B cell (primary cell): ENCODE data around the gene S100A13.
A peak's percentile ranks its signal among the peaks of the same experiment; 100 is the strongest.

Experiments
- EZH2 ChIP-seq: IDR thresholded peaks from 2 replicates; pipeline ENCODE4 v1.6.1; 2012; ENCODE audit warnings: borderline replicate concordance, low read depth, mild to moderate bottlenecking, moderate library complexity, low read length; ENCODE audit not compliant: insufficient read depth, poor library complexity, severe bottlenecking
- TF ChIP-seq, protein P1 (sequence below): fragments of 200-600 bp; IDR thresholded peaks from one replicate; pipeline ENCODE4 v1.8.0; 2022; ENCODE audit warnings: antibody characterized with exemption, mild to moderate bottlenecking

DNA sequence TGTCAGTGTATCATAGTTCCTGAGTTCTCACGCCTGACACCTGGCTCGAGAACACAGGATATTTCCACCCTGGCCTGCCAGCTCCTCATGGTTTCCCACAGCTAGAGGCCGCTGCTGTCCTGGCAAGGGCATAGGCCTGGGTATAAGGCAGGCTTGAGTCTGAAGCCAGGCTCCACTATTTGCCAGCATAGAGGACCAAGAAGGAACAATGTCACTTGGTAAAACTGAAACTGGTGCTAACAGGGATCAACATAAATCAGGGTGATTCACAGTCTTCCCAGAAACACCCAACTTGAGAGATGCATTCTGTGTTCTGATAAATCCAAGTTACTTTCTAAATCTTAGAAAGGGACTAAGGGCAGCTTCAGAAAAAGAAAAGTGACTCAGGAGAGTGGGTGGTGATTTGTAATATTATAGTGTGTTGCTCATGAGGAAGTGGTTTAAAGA is 54.7 kb downstream of the S100A13 start:
- TF ChIP-seq, protein P1, sequence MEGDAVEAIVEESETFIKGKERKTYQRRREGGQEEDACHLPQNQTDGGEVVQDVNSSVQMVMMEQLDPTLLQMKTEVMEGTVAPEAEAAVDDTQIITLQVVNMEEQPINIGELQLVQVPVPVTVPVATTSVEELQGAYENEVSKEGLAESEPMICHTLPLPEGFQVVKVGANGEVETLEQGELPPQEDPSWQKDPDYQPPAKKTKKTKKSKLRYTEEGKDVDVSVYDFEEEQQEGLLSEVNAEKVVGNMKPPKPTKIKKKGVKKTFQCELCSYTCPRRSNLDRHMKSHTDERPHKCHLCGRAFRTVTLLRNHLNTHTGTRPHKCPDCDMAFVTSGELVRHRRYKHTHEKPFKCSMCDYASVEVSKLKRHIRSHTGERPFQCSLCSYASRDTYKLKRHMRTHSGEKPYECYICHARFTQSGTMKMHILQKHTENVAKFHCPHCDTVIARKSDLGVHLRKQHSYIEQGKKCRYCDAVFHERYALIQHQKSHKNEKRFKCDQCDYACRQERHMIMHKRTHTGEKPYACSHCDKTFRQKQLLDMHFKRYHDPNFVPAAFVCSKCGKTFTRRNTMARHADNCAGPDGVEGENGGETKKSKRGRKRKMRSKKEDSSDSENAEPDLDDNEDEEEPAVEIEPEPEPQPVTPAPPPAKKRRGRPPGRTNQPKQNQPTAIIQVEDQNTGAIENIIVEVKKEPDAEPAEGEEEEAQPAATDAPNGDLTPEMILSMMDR: peak; percentile 80
- TF ChIP-seq EZH2: no peak
